GM12878 (cell line): ENCODE data around the gene TBCE. TPM values are rescaled to one million over a fixed set of nuclear protein-coding genes. Genes with fewer than 3 reads are reported as not detected.

Experiments
- ATF3 ChIP-seq: IDR thresholded peaks from 2 replicates; pipeline ENCODE4 v1.6.1; 2011; ENCODE audit warnings: low read depth, mild to moderate bottlenecking, low read length, moderate library complexity, borderline replicate concordance; ENCODE audit errors: extremely low read depth
- BACH1 ChIP-seq: fragments of 450-650 bp; IDR thresholded peaks from 2 replicates; pipeline ENCODE4 v1.6.1; 2017; ENCODE audit warnings: mild to moderate bottlenecking, borderline replicate concordance
- ELK1 ChIP-seq: IDR thresholded peaks from 2 replicates; pipeline ENCODE4 v1.6.1; 2012; ENCODE audit warnings: low read depth, low read length, improper control_type of control experiment
- IKZF1 ChIP-seq: fragments of 450-650 bp; conservative IDR thresholded peaks from 2 replicates; pipeline ENCODE4 v1.6.1; 2017; ENCODE audit warnings: antibody characterized with exemption, mild to moderate bottlenecking
- IKZF2 ChIP-seq, 2 experiments: fragments of 450-650 bp; IDR thresholded peaks; 2 replicates each; pipeline ENCODE4 v1.6.1; 2017; ENCODE audit warnings: mild to moderate bottlenecking in 2 of 2, moderate library complexity in 2 of 2
- KLF5 ChIP-seq: fragments of 450-650 bp; IDR thresholded peaks from 2 replicates; pipeline ENCODE4 v1.6.1; 2014; ENCODE audit warnings: mild to moderate bottlenecking; ENCODE audit not compliant: partially characterized antibody
- LARP7 ChIP-seq: fragments of 450-650 bp; IDR thresholded peaks from 2 replicates; pipeline ENCODE4 v1.6.1; 2017; ENCODE audit warnings: mild to moderate bottlenecking
- NFYA ChIP-seq: IDR thresholded peaks from 2 replicates; pipeline ENCODE4 v1.6.1; 2011; ENCODE audit warnings: low read depth, mild to moderate bottlenecking, low read length, improper control_type of control experiment, borderline replicate concordance
- NR2F1 ChIP-seq: fragments of 450-650 bp; conservative IDR thresholded peaks from 2 replicates; pipeline ENCODE4 v1.6.1; 2017; ENCODE audit warnings: mild to moderate bottlenecking
- POLR2AphosphoS5 ChIP-seq: IDR thresholded peaks from 2 replicates; pipeline ENCODE4 v1.6.1; 2011; ENCODE audit warnings: mild to moderate bottlenecking, low read length, inconsistent platforms
- RFX5 ChIP-seq: IDR thresholded peaks from 2 replicates; pipeline ENCODE4 v1.6.1; 2011; ENCODE audit warnings: low read depth, low read length, improper control_type of control experiment
- SIN3A ChIP-seq: IDR thresholded peaks from 2 replicates; pipeline ENCODE4 v1.6.1; 2012; ENCODE audit warnings: low read depth, low read length, improper control_type of control experiment
- SKIL ChIP-seq: fragments of 450-650 bp; IDR thresholded peaks from 2 replicates; pipeline ENCODE4 v1.6.1; 2017; ENCODE audit warnings: mild to moderate bottlenecking, low read depth, inconsistent platforms; ENCODE audit not compliant: poor library complexity, severe bottlenecking
- SMARCA5 ChIP-seq: fragments of 450-650 bp; IDR thresholded peaks from 2 replicates; pipeline ENCODE4 v1.6.1; 2017; ENCODE audit warnings: mild to moderate bottlenecking
- SPI1 ChIP-seq: IDR thresholded peaks from 2 replicates; pipeline ENCODE4 v1.6.1; 2011; ENCODE audit warnings: low read depth, mild to moderate bottlenecking, low read length, moderate library complexity, borderline replicate concordance; ENCODE audit not compliant: insufficient read depth
- STAT1 ChIP-seq: fragments of 450-650 bp; conservative IDR thresholded peaks from 2 replicates; pipeline ENCODE4 v1.6.1; 2014; ENCODE audit warnings: antibody characterized with exemption, mild to moderate bottlenecking
- TAF1 ChIP-seq: IDR thresholded peaks from 2 replicates; pipeline ENCODE4 v1.6.1; 2011; ENCODE audit warnings: mild to moderate bottlenecking, low read depth, low read length, borderline replicate concordance
- polyA plus RNA-seq, 11 experiments: library from polyadenylated mRNA; depleted of rRNA in 4 of 11; unstranded in 6 of 11; stranded (reverse) in 5 of 11; fragments of >200 nt; fragmentation: Nextera tagmentation in 4 of 11; fragmentation: Illumina TruSeq in 1 of 11; extraction: Ambion mirVana in 4 of 11; extraction: Trizol in 1 of 11; gene quantifications; 1 replicate in 1 of 11; 2 replicates in 10 of 11; pipeline versions ENCODE4 v1.2.1 to v1.2.3, GENCODE V29; 2011 to 2016; ENCODE audit warnings: inconsistent platforms in 2 of 11, missing spikeins in 2 of 11, low read depth in 1 of 11
- total RNA-seq, 4 experiments: library from RNA; depleted of rRNA in 3 of 4; stranded (reverse); fragments of >200 nt in 3 of 4; fragmentation: Illumina TruSeq in 1 of 4; extraction: Trizol in 1 of 4; gene quantifications; 2 replicates each; pipeline versions ENCODE4 v1.2.1 to v1.2.3, GENCODE V29; 2013 to 2021
- TF ChIP-seq, protein P1 (sequence below): IDR thresholded peaks from 2 replicates; pipeline ENCODE4 v1.6.1; 2012; ENCODE audit warnings: improper control_type of control experiment, low read depth, low read length; ENCODE audit not compliant: insufficient replicate concordance
- TF ChIP-seq, protein P2 (sequence below): fragments of 450-650 bp; IDR thresholded peaks from 2 replicates; pipeline ENCODE4 v1.6.1; 2017; ENCODE audit warnings: borderline replicate concordance

The TBCE gene
- total and polyA plus RNA-seq, 10 of the 15 experiments (the other 5 are each of a cell fraction or from before 2014, with no cell fraction given), result 22.7 to 48.7 (median 29.2) TPM

- TF ChIP-seq ATF3 (no peak), TAF1 (peak; percentile 79; the same call in 1 of the 2 replicates), NR2F1 (no peak), LARP7 (peak; percentile 25; the same call in 1 of the 2 replicates), SPI1 (no peak), BACH1 (peak; percentile 36; the same call in 1 of the 2 replicates), IKZF1 (no peak; the same call in 1 of the 2 replicates), NFYA (no peak), ELK1 (no peak), POLR2AphosphoS5 (0 out of 2 replicates have a peak, but pooled peaks have one; percentile 59), SIN3A (peak; percentile 27; the same call in 1 of the 2 replicates), IKZF2 (IDR thresholded peaks at IDR 0.05) (no peak), KLF5 (no peak), SKIL (no peak), RFX5 (no peak), STAT1 (no peak), SMARCA5 (no peak)
- TF ChIP-seq, protein P1, sequence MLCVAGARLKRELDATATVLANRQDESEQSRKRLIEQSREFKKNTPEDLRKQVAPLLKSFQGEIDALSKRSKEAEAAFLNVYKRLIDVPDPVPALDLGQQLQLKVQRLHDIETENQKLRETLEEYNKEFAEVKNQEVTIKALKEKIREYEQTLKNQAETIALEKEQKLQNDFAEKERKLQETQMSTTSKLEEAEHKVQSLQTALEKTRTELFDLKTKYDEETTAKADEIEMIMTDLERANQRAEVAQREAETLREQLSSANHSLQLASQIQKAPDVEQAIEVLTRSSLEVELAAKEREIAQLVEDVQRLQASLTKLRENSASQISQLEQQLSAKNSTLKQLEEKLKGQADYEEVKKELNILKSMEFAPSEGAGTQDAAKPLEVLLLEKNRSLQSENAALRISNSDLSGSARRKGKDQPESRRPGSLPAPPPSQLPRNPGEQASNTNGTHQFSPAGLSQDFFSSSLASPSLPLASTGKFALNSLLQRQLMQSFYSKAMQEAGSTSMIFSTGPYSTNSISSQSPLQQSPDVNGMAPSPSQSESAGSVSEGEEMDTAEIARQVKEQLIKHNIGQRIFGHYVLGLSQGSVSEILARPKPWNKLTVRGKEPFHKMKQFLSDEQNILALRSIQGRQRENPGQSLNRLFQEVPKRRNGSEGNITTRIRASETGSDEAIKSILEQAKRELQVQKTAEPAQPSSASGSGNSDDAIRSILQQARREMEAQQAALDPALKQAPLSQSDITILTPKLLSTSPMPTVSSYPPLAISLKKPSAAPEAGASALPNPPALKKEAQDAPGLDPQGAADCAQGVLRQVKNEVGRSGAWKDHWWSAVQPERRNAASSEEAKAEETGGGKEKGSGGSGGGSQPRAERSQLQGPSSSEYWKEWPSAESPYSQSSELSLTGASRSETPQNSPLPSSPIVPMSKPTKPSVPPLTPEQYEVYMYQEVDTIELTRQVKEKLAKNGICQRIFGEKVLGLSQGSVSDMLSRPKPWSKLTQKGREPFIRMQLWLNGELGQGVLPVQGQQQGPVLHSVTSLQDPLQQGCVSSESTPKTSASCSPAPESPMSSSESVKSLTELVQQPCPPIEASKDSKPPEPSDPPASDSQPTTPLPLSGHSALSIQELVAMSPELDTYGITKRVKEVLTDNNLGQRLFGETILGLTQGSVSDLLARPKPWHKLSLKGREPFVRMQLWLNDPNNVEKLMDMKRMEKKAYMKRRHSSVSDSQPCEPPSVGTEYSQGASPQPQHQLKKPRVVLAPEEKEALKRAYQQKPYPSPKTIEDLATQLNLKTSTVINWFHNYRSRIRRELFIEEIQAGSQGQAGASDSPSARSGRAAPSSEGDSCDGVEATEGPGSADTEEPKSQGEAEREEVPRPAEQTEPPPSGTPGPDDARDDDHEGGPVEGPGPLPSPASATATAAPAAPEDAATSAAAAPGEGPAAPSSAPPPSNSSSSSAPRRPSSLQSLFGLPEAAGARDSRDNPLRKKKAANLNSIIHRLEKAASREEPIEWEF, result no peak
- TF ChIP-seq, protein P2, sequence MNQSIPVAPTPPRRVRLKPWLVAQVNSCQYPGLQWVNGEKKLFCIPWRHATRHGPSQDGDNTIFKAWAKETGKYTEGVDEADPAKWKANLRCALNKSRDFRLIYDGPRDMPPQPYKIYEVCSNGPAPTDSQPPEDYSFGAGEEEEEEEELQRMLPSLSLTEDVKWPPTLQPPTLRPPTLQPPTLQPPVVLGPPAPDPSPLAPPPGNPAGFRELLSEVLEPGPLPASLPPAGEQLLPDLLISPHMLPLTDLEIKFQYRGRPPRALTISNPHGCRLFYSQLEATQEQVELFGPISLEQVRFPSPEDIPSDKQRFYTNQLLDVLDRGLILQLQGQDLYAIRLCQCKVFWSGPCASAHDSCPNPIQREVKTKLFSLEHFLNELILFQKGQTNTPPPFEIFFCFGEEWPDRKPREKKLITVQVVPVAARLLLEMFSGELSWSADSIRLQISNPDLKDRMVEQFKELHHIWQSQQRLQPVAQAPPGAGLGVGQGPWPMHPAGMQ, result no peak
Observed at GRCh38 chr1:235327559-235328270, 39.5 kb upstream of the TBCE start, which contains the start of gene ARID4B (continued).
